NCI-H2196 (cell line): Measurements from ENCODE around the gene OR51B2.

Source experiments
- DNase-seq: peaks from one replicate; lab custom pipeline; 2025; ENCODE audit not compliant: unreplicated experiment; lab: John Stamatoyannopoulos, UW

OR51B2 gene

DNA sequence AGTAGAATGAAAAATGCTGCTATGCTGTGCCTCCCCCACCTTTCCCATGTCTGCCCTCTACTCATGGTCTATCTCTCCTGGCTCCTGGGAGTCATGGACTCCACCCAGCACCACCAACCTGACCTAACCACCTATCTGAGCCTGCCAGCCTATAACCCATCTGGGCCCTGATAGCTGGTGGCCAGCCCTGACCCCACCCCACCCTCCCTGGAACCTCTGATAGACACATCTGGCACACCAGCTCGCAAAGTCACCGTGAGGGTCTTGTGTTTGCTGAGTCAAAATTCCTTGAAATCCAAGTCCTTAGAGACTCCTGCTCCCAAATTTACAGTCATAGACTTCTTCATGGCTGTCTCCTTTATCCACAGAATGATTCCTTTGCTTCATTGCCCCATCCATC, 39.5 kb downstream of the OR51B2 start:
- DNase-seq = no peak

- DNase-seq = no peak
These were observed 40.2 kb downstream of the OR51B2 start for GRCh38 chr11:5283882-5284281.

DNA sequence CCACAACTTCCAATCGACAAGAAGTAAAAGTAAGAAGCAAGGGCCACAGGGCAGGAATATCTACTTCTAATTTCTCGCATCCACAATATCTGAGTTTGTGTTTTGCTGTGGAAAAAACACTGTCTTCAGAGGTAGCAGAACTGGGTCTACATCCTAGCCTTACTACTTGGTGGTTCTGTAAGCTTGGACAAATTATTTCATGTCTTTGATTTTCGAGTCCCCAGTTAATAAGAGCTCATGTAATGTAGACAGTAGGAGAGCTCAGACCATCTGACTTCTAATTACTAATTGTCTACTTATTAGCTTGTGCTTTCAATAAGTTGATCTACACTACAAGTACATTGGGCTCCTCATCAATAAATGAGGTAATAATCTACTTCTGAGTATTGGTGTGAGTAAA, 41.0 kb downstream of the OR51B2 start:
- DNase-seq = no peak

- DNase-seq = no peak
These were observed 41.5 kb downstream of the OR51B2 start for GRCh38 chr11:5282628-5283027.

GRCh38 chr11:5281596-5281995, 42.5 kb downstream of the OR51B2 start:
- no peak for DNase-seq

- peak; percentile 3 for DNase-seq
These were observed 43.5 kb downstream of the OR51B2 start for GRCh38 chr11:5280582-5281102.

GRCh38 chr11:5279471-5280090, 44.5 kb downstream of the OR51B2 start:
- DNase-seq = no peak

DNA sequence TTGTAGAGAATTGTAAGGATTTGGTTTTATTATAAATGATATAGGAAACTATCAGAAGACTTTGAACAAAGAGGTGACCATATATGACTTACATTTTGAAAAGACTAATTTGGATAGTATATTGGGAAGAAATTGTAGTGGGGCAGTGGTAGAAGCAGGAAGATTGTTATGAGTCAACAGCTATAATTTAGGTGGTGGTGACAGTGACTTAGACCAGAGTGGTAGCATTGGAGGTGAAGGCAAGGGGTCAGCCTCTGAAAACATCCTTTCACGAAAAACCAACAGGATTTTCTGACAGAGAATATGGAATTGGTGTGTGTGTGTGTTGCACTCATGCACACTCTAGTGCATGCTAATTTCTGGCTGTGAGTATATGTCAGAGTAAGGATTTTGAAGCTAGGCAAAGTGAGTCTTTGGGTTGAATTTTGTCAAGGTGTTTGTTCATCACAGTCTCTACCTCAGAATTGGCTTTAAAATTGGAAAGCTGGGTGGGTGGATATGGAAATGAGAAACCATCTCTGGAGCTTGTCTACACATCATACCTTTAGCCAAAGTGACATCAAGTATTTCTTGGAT, 46.2 kb downstream of the OR51B2 start:
- DNase-seq = no peak

DNA sequence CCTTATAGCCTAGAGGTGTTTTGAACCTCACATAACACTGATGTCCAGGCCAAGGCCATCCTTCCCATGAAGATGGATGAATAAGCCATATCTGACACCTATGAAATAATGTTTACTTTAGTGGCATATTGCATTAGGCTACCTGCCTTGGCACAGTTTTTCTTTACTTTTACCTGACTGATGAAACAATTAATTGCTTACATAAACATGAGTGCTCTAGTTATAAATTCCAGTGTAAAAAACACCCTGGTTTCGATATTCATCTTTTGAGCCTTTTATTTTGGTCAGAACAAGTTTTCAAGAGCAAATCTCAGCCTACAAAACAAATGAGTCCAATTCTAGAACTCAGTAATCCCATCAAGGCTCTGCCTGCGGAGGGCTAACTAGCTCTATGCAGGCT, 47.4 kb downstream of the OR51B2 start:
- DNase-seq = no peak

- DNase-seq = no peak
These were observed 48.6 kb downstream of the OR51B2 start for GRCh38 chr11:5275369-5276110.

GRCh38 chr11:5274395-5274794, 49.7 kb downstream of the OR51B2 start:
- DNase-seq = no peak
